ENCODE measurements around the gene RGL1. TPM values are rescaled to one million over a fixed set of nuclear protein-coding genes. Genes with fewer than 3 reads are reported as not detected.

RGL1 gene
- total RNA-seq, 1 experiment from 2014 or later, result 74.0 TPM

- Histone ChIP-seq H3K4me3 (ENCODE audit: low read depth, low read length, poor library complexity, severe bottlenecking) (no peak overlapping the region), H3K36me3 (ENCODE audit: insufficient read depth, low read length, poor library complexity, severe bottlenecking) (peaks cover 2% of the 10 kb centered on the region), H3K4me1 (ENCODE audit: insufficient read depth, low read length, poor library complexity, severe bottlenecking) (peaks cover 82% of the 10 kb centered on the region), H3K27ac (ENCODE audit: low read depth, low read length, poor library complexity, severe bottlenecking) (peak overlapping the region; percentile 76), H3K27me3 (replicated peaks; ENCODE audit: insufficient read depth, low read depth, low read length, poor library complexity) (no peaks in the 10 kb centered on the region), H3K9me3 (ENCODE audit: low read depth, low read length, poor library complexity, severe bottlenecking) (no peaks in the 10 kb centered on the region)
- TF ChIP-seq, protein P1, sequence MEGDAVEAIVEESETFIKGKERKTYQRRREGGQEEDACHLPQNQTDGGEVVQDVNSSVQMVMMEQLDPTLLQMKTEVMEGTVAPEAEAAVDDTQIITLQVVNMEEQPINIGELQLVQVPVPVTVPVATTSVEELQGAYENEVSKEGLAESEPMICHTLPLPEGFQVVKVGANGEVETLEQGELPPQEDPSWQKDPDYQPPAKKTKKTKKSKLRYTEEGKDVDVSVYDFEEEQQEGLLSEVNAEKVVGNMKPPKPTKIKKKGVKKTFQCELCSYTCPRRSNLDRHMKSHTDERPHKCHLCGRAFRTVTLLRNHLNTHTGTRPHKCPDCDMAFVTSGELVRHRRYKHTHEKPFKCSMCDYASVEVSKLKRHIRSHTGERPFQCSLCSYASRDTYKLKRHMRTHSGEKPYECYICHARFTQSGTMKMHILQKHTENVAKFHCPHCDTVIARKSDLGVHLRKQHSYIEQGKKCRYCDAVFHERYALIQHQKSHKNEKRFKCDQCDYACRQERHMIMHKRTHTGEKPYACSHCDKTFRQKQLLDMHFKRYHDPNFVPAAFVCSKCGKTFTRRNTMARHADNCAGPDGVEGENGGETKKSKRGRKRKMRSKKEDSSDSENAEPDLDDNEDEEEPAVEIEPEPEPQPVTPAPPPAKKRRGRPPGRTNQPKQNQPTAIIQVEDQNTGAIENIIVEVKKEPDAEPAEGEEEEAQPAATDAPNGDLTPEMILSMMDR (conservative IDR thresholded peaks at IDR 0.05; ENCODE audit: low read depth, low read length), result no peak
- TF ChIP-seq EZH2 (IDR thresholded peaks at IDR 0.05; ENCODE audit: borderline replicate concordance, low read depth, low read length, poor library complexity, severe bottlenecking), result no peak
- intact Hi-C loops (cut with micrococcal nuclease; ENCODE audit: unreplicated experiment), result no loop called here
- ChIA-PET CTCF (no interaction called here), POLR2A (ENCODE audit: low non-redundant PET) (interaction anchor here (0.7 kb wide), 1 partner anchor 59 kb away, joined by 4 read pairs; no protein-coding TSS in a partner anchor)
- no TSS peak for BruUV-seq (replicated peaks)
- DNase-seq (ENCODE audit: low spot score), result no peak
Observed at GRCh38 chr1:183830389-183830788, 25.5 kb downstream of the RGL1 start.

DNA sequence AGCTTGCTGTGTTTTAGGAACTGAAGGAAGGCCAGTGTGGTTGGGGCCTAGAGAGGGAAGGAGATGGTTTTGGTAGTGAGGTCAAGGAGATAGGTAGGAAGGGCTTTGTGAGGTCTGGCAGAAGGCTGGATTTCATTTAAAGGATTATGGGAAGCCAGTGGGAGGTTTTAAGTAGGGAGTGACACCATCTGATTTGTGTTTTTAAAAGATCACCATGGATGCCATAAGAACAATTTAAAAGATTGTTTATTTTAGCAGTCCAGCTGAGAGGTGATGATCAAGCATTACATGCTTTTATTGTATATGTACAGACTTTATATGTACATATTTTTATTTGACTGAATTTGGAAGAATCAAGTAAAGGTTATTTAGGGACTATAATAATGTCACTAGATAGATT lies 26.4 kb downstream of the RGL1 start:
- no TSS peak for BruUV-seq (replicated peaks)
- DNase-seq (ENCODE audit: low spot score), result peak; percentile 67
- Histone ChIP-seq H3K4me1 (ENCODE audit: insufficient read depth, low read length, poor library complexity, severe bottlenecking) (peaks cover 91% of the 10 kb centered on the region), H3K27ac (ENCODE audit: low read depth, low read length, poor library complexity, severe bottlenecking) (peak overlapping the region; percentile 76), H3K4me3 (ENCODE audit: low read depth, low read length, poor library complexity, severe bottlenecking) (no peak overlapping the region), H3K27me3 (replicated peaks; ENCODE audit: insufficient read depth, low read depth, low read length, poor library complexity) (no peaks in the 10 kb centered on the region), H3K36me3 (ENCODE audit: insufficient read depth, low read length, poor library complexity, severe bottlenecking) (peaks cover 2% of the 10 kb centered on the region), H3K9me3 (ENCODE audit: low read depth, low read length, poor library complexity, severe bottlenecking) (no peaks in the 10 kb centered on the region)
- intact Hi-C loops (cut with micrococcal nuclease; ENCODE audit: unreplicated experiment), result no loop called here
- ChIA-PET CTCF (no interaction called here), POLR2A (ENCODE audit: low non-redundant PET) (no interaction called here)
- TF ChIP-seq EZH2 (IDR thresholded peaks at IDR 0.05; ENCODE audit: borderline replicate concordance, low read depth, low read length, poor library complexity, severe bottlenecking), result no peak
- TF ChIP-seq, protein P1 (conservative IDR thresholded peaks at IDR 0.05; ENCODE audit: low read depth, low read length), result no peak

DNA sequence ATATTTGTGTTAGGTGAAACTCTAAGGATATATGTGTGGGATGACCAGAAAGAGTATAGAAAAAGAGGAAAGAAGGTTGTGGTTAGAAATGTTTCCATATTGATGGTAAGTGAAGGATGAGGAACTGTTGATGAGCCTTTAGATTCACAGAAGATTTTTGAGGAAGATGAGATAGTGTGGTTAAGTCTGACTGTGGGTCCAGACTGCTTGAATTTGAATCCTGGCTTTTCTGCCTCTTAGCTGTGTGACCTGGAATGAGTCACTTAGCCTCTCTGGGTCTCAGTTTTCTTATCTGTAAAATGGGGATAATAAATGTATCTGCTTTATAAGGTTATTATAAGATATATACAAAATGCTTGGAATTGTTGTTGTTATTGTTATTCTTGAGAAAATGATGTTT lies 27.5 kb downstream of the RGL1 start:
- intact Hi-C loops (cut with micrococcal nuclease; ENCODE audit: unreplicated experiment), result no loop called here
- no peak for DNase-seq (ENCODE audit: low spot score)
- TF ChIP-seq, protein P1 (conservative IDR thresholded peaks at IDR 0.05; ENCODE audit: low read depth, low read length), result no peak
- TF ChIP-seq EZH2 (IDR thresholded peaks at IDR 0.05; ENCODE audit: borderline replicate concordance, low read depth, low read length, poor library complexity, severe bottlenecking), result no peak
- ChIA-PET CTCF (no interaction called here), POLR2A (ENCODE audit: low non-redundant PET) (no interaction called here)
- Histone ChIP-seq H3K4me3 (ENCODE audit: low read depth, low read length, poor library complexity, severe bottlenecking) (no peak overlapping the region), H3K27ac (ENCODE audit: low read depth, low read length, poor library complexity, severe bottlenecking) (peak overlapping the region; percentile 19), H3K36me3 (ENCODE audit: insufficient read depth, low read length, poor library complexity, severe bottlenecking) (peaks cover 2% of the 10 kb centered on the region), H3K27me3 (replicated peaks; ENCODE audit: insufficient read depth, low read depth, low read length, poor library complexity) (no peaks in the 10 kb centered on the region), H3K9me3 (ENCODE audit: low read depth, low read length, poor library complexity, severe bottlenecking) (no peaks in the 10 kb centered on the region), H3K4me1 (ENCODE audit: insufficient read depth, low read length, poor library complexity, severe bottlenecking) (peaks cover 91% of the 10 kb centered on the region)
- TSS peak; percentile 4 for BruUV-seq (replicated peaks)

Measured in A673 (cell line).